CD4-positive, alpha-beta T cell treated with Interleukin-2 at 100 ng/mL for 4 hours (primary cell): ENCODE data around the gene KRTAP10-10.
"Not testable (repeated sequence)": the region's sequence is repeated elsewhere in the genome, so short reads cannot be mapped to it uniquely, and the experiment has no call there.

Experiments used
- DNase-seq: peaks from one replicate; pipeline ENCODE4 v3.0.0-alpha.2; 2020; ENCODE audit warnings: low spot score

KRTAP10-10 gene

DNA sequence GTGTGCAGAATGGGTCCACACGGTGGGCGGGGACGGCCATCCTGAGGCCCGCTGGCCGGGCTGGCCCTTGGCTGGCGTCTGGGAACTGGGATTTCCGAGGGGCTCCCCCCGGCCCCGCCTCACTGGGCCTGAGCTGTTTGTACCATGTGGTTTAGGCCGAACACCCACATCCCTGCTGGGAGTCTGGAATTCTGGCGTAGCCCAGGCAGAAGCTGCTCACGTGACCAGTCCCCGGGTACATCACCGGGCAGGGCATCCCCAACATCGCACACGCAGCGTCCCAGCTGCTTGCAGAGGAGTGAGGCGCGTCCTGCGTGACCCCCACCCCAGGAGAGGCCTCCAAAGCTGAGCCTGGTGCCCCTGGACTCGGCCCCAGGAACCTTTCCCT lies 34.7 kb upstream of the KRTAP10-10 start:
- no peak for DNase-seq

GRCh38 chr21:44603109-44603875 lies 33.9 kb upstream of the KRTAP10-10 start:
- no peak for DNase-seq

DNA sequence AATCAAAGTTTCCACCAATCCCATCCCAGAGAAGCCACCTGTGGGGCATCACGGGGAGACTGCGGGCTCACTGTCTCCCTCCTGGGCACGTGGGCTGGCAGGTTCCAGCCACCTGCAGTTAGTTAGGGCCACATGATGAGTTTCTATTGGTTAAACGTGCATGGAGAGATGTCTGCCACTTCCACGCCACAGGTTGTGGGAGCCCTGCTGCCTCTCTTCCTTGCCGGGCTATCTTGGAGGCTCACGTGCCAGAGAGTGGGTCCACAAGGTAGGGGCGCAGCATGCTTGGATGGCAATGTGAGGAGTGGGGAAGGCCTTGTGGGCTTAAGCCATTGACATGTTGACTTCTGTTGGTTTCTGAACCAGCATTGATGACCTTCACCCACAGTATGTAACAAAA lies 33.2 kb upstream of the KRTAP10-10 start:
- no peak for DNase-seq

DNA sequence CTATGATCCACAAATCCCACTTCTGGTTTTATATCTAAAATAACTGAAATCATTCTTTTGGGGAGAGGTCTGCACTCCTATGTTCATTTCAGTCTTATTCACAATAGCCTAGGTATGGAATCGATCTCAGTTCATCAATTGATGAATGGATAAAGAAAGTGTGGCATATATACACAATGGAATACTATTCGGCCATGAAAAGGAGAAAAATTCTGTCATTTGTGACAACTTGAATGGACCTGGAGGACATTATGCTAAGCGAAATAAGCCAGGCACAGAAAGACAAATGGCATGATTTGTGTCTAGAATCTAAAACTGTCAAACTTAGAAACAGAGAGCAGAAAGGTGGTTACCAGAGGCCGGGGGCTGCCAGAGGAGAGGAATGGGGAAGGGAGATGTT lies 30.7 kb upstream of the KRTAP10-10 start:
- DNase-seq, result no peak

DNA sequence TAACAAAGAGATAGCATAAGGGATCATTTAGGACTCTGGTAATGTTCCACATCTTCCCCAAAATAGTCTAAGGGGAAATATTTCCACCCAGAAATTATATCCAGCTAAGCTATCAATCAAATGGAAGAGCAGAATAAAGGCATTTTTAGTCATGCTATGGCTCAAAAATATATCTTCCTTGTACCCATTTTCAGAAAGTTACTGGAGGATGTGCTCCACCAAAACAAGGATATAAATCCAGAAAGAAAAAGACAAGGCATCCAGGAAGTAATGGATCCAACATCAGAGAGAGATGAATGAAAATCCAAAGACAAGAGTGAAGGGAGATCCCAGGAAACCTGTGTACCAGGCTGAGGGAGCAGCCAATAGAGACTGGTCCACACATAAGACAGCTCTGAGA lies 28.0 kb upstream of the KRTAP10-10 start:
- DNase-seq, result no peak

DNA sequence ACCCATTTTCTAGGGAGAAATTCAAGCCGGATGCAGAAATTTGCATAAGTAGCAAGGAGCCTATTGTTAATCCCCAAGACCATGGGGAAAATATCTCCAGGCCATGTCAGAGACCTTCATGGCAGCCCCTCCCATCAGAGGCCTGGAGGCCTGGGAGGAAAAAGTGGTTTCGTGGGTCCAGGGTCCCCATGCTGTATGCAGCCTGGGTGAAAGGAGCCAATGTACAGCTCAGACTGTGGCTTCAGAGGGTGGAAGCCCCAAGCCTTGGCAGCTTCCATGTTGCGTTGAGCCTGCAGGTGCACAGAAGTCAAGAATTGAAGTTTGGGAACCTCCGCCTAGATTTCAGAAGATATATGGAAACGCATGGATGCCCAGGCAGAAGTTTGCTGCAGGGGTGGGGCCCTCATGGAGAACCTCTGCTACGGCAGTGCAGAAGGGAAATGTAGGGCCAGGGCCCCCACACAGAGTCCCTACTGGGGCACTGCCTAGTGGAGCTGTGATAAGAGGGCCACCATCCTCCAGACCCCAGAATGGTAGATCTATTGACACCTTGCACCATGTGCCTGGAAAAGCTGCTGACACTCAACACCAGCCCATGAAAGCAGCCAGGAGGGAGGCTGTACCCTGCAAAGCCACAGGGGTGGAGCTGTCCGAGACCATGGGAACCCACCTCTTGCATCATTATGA lies 26.9 kb upstream of the KRTAP10-10 start:
- not testable (repeated sequence) for DNase-seq

GRCh38 chr21:44611551-44611950 lies 25.6 kb upstream of the KRTAP10-10 start:
- DNase-seq, result no peak

DNA sequence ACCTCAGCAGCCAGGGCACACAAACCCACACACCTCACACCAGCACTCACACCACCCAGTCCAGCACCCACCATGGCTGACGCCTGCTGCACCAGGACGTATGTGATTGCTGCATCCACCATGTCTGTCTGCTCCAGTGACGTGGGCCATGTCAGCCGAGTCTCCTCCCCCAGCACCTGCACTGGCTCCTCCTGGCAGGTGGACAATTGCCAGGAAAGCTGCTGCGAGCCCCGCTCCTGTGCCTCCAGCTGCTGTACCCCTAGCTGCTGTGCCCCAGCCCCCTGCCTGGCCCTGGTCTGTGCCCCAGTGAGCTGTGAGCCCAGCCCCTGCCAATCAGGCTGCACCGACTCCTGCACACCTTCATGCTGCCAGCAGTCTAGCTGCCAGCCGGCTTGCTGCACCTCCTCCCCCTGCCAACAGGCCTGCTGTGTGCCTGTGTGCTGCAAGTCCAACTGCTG lies 25.1 kb upstream of the KRTAP10-10 start, which contains the start of gene KRTAP10-8:
Gene KRTAP10-8 (plus strand): TSS at position 51 of the 458 bp plus-strand sequence. CDS start 22 bp downstream, at position 73.
- no peak for DNase-seq

- DNase-seq, result no peak
These were observed 24.4 kb upstream of the KRTAP10-10 start for GRCh38 chr21:44612669-44613229.

DNA sequence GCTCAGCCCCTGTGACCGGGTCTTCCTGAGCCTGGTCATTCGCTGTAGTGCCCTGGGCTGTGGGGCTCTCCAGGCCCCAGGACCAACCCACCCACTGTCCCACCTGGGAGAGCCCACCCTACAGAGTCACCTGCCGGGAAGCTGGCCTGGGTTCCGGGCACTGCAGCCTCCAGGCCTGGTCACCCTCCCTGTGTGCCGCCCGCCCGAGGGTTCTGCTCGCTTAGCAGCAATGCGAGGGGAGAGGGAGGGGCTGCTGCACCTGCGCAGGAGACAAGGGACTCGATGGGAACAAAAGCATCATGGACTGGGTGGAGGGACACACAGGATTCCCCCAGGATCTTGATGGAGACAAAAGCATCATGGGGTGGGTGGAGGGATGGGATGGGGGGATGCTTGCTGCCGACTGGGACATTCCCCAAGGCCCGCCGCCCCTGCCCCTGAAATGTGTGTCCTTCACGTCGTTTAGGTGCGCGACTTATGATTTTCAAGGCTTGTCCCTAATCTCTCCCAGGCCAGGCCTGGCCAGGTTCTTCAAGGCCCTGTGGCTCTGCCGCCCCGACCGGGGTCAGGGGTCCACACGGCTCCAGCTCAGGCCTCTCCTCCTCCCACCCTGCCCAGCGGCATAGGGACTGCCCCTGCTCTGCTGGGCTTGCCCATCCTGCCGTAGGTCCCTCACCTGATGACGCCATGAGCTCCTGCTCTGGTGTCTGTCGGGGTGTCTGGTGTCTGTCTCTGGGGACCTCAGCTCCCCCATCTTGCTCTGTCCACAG lies 23.6 kb upstream of the KRTAP10-10 start:
- no peak for DNase-seq

DNA sequence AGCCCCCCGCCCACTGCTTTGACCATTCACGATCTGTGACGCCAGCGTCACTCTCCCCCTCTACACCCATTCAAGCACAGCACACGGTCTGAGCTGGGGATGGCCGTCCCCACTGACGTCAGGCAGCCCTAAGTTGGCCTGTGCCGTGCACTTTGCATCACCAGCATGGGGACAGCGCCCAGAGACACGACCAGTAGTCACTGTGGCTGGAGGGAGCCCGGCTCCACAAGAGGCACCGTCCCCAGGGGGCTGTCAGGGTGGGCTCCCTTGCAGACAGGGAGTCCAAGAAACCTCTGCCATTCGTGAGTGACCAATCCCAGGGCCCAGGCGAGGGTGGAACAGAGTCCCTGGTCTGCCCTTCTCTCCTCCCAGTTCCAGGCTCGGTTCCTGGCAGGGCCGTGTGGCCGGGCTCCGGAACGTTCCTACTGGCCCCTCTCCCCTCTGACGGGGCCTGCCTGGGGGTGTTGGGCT lies 23.0 kb upstream of the KRTAP10-10 start:
- no peak for DNase-seq

- DNase-seq, result no peak
These were observed 22.2 kb upstream of the KRTAP10-10 start for GRCh38 chr21:44614961-44615391.

- DNase-seq, result no peak
These were observed 21.7 kb upstream of the KRTAP10-10 start for GRCh38 chr21:44615466-44615865.

GRCh38 chr21:44615911-44616590 lies 21.1 kb upstream of the KRTAP10-10 start:
- DNase-seq, result no peak

- no peak for DNase-seq
These were observed 20.6 kb upstream of the KRTAP10-10 start for GRCh38 chr21:44616591-44616926.

DNA sequence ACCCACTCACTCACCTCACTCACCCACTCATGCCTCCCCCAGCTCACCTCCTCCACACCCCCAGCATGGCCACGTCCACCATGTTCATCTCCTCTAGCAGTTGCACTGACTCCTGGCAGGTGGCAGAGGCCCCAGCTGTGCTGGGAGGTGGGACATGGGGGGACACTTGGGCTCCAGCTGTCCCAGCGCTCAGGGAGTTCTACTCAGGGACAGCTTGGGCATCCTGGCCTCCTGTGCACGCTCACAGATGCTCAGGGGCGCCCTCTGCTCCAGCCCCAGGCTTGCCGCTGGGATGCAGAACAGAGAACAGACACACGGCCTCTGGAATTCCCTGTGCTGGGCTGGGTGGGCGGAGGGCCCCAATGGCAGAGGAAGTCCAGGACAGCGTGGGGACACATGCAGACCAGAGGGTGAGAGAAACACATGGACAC lies 20.1 kb upstream of the KRTAP10-10 start:
- DNase-seq, result no peak

GRCh38 chr21:44618504-44618903 lies 18.7 kb upstream of the KRTAP10-10 start:
- DNase-seq, result no peak

- peak; percentile 74 for DNase-seq
These were observed 18.2 kb upstream of the KRTAP10-10 start for GRCh38 chr21:44618909-44619308.

DNA sequence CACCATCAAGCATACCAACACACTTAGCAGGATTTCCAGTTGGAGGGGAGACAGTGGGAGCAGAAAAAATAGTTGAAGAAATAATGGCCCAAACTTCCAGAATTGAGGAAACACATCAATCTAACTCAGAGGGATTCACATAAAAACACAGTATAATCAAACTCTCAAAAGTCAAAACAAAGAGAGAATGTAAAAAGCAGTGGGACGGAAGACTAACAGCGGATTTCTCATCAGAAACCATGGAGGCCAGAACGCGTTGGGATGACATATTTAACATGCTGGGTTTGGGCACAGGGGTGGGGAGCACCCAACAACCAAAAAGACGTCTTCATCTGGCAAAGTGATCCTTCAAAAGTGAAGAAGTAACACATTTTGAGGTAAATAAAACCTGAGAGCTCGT lies 17.3 kb upstream of the KRTAP10-10 start:
- DNase-seq, result no peak

- DNase-seq, result no peak
These were observed 13.6 kb upstream of the KRTAP10-10 start for GRCh38 chr21:44623575-44623974.

DNA sequence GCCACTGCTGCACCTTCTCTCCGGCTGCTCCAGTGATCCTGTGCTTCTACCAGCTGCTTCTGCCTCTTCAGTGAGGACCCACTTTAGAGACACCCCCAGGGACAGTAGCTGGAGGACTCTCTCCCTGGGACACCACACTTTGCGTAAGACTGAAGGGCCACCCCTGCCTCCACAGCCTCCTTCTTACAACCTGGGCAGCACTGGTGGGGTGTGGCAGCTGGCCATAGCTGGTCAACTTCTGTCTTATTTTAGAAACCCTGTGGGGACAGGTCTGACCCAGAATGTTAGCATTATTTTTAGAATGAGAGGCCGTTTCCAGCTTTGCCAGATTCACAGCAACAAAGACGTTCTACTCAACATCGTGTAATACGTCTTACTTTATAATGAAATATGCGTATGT lies 11.4 kb upstream of the KRTAP10-10 start:
- no peak for DNase-seq

DNA sequence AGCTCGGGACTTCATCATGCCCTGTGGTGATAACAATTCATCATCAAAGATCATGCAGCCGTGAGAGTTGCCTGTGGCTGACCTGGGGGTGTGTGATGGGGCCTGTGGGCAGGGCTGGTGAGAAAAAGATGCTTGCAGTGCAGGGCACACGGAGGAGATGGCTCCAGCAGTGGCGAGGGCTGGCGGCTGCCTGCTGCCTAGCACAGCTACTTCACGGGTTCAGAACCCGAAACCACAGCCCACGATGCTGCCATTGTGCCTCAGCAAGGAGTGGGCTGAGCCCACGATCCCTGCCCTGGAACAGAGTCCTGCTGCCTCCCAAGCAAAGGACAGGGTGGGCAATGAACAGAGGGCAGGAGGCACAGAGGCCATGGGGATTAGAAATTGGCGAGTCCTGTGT lies 10.9 kb upstream of the KRTAP10-10 start:
- peak; percentile 33 for DNase-seq
